Lung (tissue), 12 donors: ENCODE measurements around the gene MYOM1. TPM values are rescaled to one million over a fixed set of nuclear protein-coding genes. Genes with fewer than 3 reads are reported as not detected.

Experiments
- ATAC-seq: fragments of 200-7000 bp; cut with Tn5 transposase; one replicate; pipeline ENCODE4 v1.9.1; 2020; ENCODE audit warnings: moderate number of reproducible peaks; ENCODE audit not compliant: insufficient read depth, low FRiP score
- DNase-seq, 3 donors: peaks; one replicate each; pipeline ENCODE4 v3.0.0-alpha.2; 2013 to 2017
- H3K27ac ChIP-seq, 2 donors: one replicate each; pipeline ENCODE4 v1.5.1; 2013; ENCODE audit warnings: mild to moderate bottlenecking in 2 of 2, moderate library complexity in 2 of 2, control low read depth in 1 of 2, inconsistent platforms in 1 of 2, low read depth in 1 of 2, low read length in 1 of 2
- H3K27me3 ChIP-seq, 3 donors: one replicate each; pipeline ENCODE4 v1.5.1; 2013; ENCODE audit warnings: low read length in 2 of 3; ENCODE audit not compliant: control insufficient read depth in 3 of 3, insufficient read depth in 3 of 3
- H3K36me3 ChIP-seq, 4 donors: one replicate each; pipeline ENCODE4 v1.5.1; 2013; ENCODE audit warnings: low read length in 4 of 4, mild to moderate bottlenecking in 1 of 4, moderate library complexity in 1 of 4; ENCODE audit not compliant: control insufficient read depth in 4 of 4, insufficient read depth in 4 of 4
- H3K4me1 ChIP-seq, 5 donors: one replicate each; pipeline ENCODE4 v1.5.1; 2013; ENCODE audit warnings: low read length in 5 of 5, mild to moderate bottlenecking in 2 of 5, moderate library complexity in 1 of 5; ENCODE audit not compliant: control insufficient read depth in 5 of 5, insufficient read depth in 5 of 5
- H3K4me3 ChIP-seq: one replicate; pipeline ENCODE4 v1.5.1; 2013; ENCODE audit warnings: mild to moderate bottlenecking, control low read depth, moderate library complexity
- H3K9ac ChIP-seq, 2 donors: one replicate each; pipeline ENCODE4 v1.5.1; 2013; ENCODE audit warnings: low read length in 2 of 2, control low read depth in 1 of 2; ENCODE audit not compliant: insufficient read depth in 1 of 2
- H3K9me3 ChIP-seq, 4 donors: one replicate each; pipeline ENCODE4 v1.5.1; 2013; ENCODE audit warnings: low read length in 3 of 4, mild to moderate bottlenecking in 1 of 4, moderate library complexity in 1 of 4; ENCODE audit not compliant: control insufficient read depth in 4 of 4, insufficient read depth in 3 of 4
- WGBS, 2 donors: extraction: QIAGEN DNeasy Blood & Tissue Kit; methylation state at CpG; one replicate each; pipeline ENCODE4 v1.1.7; 2013; 5-methylcytosine and 5-hydroxymethylcytosine counted together
- polyA plus RNA-seq, 2 donors: library from polyadenylated mRNA; stranded (reverse); fragments of 200-250 nt; gene quantifications; one replicate each; pipeline ENCODE4 v1.2.1, GENCODE V29; 2013
- total RNA-seq, 2 donors: library from RNA; depleted of rRNA in 1 of 2; stranded (reverse); fragments of >200 nt in 1 of 2; gene quantifications; one replicate each; pipeline ENCODE4 v1.2.1, GENCODE V29; 2014 to 2021
- TF ChIP-seq, protein P1 (sequence below): IDR thresholded peaks from 2 replicates; pipeline ENCODE4 v1.5.1; 2012; ENCODE audit warnings: mild to moderate bottlenecking; ENCODE audit errors: control extremely low read depth, extremely low read depth
- donor health status: control.
- donor health status: control.
- donor health status: Bipolar disorder and iron deficiency.
- donor health status: healthy.
- donor health status: DM: yes; HTN: yes; CAD: no.

Gene MYOM1
- total and polyA plus RNA-seq, 4 donors: 0.61 to 4.6 (median 1.3) TPM

DNA sequence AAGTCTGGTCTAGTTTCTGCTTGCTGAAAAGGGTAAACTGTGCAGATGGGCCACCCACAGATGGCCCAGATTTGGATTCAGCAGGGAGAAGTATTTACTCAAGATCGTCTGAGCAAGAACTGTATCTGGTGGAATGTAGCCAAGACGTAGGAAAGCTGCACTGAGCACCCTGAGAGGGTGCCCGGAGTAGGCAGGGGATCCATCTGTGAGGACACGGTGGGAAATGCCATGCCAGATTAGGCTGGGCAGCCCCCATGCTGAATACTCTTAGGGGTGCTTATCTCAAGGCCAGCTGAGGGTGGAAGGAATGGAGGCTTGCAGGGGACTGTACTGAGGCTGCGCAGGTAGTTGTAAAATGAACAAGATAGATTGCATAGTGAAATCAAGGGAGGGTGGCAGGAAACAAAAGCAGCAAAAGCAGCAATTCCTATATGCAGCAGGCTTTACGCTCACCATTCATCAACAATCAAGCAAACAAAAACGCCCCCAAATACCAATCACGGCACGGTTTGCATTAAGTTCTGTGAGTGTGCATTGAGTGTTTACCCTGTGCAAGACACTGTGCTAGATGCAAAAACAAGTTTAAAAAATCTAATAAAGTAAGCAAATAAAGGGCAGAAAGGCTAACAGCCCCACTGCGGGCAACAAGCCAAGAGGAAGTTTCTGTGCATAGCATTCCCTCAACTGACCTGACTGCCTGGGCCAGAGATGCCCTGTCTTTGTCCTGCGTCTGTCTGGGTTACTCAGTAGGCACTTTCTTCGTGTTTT lies 174.7 kb downstream of the MYOM1 start:
- Histone ChIP-seq H3K9ac (no peak overlapping the region), H3K4me1 (peaks cover 0 to 15% (median 4%) of the 10 kb centered on the region in 5 donors), H3K27ac (peak overlapping the region in 1 of 2 donors; percentile 71), H3K27me3 (no peaks in the 10 kb centered on the region), H3K9me3 (no peaks in the 10 kb centered on the region), H3K36me3 (no peaks in the 10 kb centered on the region), H3K4me3 (no peak overlapping the region)
- WGBS, 2 donors: 20 to 22% methylated on average over 12 of the region's 12 CpGs
- TF ChIP-seq, protein P1, sequence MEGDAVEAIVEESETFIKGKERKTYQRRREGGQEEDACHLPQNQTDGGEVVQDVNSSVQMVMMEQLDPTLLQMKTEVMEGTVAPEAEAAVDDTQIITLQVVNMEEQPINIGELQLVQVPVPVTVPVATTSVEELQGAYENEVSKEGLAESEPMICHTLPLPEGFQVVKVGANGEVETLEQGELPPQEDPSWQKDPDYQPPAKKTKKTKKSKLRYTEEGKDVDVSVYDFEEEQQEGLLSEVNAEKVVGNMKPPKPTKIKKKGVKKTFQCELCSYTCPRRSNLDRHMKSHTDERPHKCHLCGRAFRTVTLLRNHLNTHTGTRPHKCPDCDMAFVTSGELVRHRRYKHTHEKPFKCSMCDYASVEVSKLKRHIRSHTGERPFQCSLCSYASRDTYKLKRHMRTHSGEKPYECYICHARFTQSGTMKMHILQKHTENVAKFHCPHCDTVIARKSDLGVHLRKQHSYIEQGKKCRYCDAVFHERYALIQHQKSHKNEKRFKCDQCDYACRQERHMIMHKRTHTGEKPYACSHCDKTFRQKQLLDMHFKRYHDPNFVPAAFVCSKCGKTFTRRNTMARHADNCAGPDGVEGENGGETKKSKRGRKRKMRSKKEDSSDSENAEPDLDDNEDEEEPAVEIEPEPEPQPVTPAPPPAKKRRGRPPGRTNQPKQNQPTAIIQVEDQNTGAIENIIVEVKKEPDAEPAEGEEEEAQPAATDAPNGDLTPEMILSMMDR: no peak
- DNase-seq (peak; percentile 66 to 78 (median 71)), ATAC-seq (peak; percentile 53)

DNA sequence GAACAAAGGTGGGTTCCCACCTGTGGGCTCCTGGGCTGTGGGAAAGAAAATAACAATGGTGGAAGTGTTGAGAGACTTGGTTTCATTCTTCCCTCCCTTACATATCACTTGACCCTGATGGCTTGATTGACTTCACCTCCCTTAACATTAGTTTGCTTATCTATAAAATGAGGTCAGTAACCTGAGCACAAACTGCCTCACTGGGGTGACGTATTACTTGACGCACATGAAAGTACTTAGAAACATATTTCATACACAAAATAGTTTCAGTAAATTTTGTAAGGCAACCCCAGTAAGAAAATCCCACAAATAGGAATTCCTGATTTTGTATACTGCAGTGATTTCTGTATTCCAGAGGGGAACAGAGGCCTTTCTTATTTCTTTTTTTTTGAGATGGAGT lies 177.4 kb downstream of the MYOM1 start:
- Histone ChIP-seq H3K4me1 (peaks cover 0 to 15% (median 4%) of the 10 kb centered on the region in 5 donors), H3K9me3 (no peaks in the 10 kb centered on the region), H3K9ac (no peak overlapping the region), H3K27ac (no peak overlapping the region), H3K36me3 (no peaks in the 10 kb centered on the region), H3K27me3 (no peaks in the 10 kb centered on the region), H3K4me3 (no peak overlapping the region)
- 94 to 95% methylated on average over 2 of the region's 2 CpGs for WGBS, 2 donors
- ATAC-seq (no peak), DNase-seq (no peak)
- TF ChIP-seq, protein P1: no peak

DNA sequence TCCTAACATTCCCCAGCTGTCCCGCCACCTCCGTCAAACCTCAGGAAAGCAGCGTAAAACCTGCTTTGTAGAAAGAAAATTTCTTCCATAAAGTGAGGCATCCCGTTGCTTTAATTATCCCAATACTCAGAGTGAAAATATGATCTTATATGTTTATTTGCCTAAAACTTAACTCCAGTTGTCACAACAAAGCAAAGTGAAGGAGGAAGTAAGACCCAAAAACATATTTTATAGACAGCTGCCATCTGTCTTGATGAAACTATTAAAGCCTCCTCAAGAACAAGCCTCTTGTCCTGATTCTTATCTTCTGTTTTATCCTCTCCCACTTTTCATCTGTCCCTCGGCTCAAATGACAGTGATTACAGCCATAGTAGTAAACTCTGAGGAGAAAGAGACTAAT lies 177.9 kb downstream of the MYOM1 start:
- H3K4me1 ChIP-seq: peaks cover 0 to 15% (median 4%) of the 10 kb centered on the region in 5 donors
- no peak overlapping the region for H3K4me3 ChIP-seq
- TF ChIP-seq, protein P1: no peak
- 75 to 82% methylated on average over 5 of the region's 5 CpGs for WGBS, 2 donors
- no peak overlapping the region for H3K9ac ChIP-seq
- H3K9me3 ChIP-seq: no peaks in the 10 kb centered on the region
- DNase-seq (no peak), ATAC-seq (no peak)
- H3K27me3 ChIP-seq: no peaks in the 10 kb centered on the region
- no peaks in the 10 kb centered on the region for H3K36me3 ChIP-seq
- no peak overlapping the region for H3K27ac ChIP-seq
